SH-SY5Y (cell line): Measurements from ENCODE around the gene CREB3.

ENCODE experiments used
- GATA2 ChIP-seq: IDR thresholded peaks from 2 replicates; pipeline ENCODE4 v1.6.1; 2011; ENCODE audit warnings: mild to moderate bottlenecking, low read depth, low read length
- GATA3 ChIP-seq: IDR thresholded peaks from 2 replicates; pipeline ENCODE4 v1.6.1; 2011; ENCODE audit warnings: low read depth, mild to moderate bottlenecking, low read length, moderate library complexity

The CREB3 gene

DNA sequence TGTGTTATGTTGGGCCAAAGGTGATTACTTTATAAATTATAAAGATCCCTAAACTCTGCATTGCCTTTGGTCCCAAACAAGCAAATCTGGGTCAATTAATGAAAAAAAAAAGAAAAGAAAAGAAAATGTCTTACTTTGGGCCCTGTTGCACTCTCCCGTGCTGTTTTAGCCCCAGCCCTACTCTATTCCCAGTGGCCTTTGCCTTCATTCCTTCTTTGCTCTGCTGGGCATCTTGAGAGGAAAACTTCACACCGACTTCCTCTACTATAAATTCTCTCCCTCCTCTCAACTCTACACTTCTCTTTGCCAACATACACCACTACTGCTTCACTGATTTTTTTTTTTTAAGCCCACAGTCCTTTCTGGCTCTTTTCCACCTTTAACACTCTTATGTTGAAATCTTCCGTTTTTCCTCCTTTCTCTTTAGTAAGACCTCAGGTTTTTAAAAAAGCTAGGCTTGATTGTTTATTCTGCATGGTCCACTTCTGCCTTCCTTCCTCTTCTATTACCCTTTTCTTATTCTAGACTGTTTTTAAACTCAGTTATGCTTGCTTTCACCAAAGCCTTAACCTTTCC is 26.1 kb downstream of the CREB3 start:
- TF ChIP-seq GATA3 (no peak), GATA2 (no peak)

GRCh38 chr9:35759795-35760194 is 27.3 kb downstream of the CREB3 start:
- TF ChIP-seq GATA2 (no peak), GATA3 (no peak)

GRCh38 chr9:35760651-35761050 is 28.2 kb downstream of the CREB3 start:
- TF ChIP-seq GATA2 (no peak), GATA3 (no peak)

GRCh38 chr9:35763181-35763580 is 30.7 kb downstream of the CREB3 start:
- TF ChIP-seq GATA2 = no peak
- no peak for TF ChIP-seq GATA3

GRCh38 chr9:35763803-35764202 is 31.3 kb downstream of the CREB3 start:
- TF ChIP-seq GATA2 (no peak), GATA3 (no peak)

DNA sequence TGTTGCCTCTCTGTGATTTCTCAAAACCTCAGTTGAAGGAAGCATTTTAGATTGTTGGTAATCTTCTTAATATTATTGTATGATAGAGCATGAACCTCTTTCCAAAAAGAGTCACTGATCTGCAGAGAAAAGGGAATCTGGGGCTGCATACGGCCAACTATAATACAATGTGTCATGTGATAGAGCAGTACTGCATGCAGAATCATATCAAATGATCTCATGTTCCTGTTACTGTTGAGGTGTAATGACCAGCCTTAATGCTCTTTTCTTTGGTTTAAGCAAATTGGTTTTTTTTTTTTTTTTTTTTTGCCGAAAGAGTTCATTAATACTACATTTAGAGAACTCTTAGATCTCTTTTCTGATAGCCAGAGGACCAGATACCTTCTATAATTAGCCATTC is 34.5 kb downstream of the CREB3 start:
- no peak for TF ChIP-seq GATA2
- TF ChIP-seq GATA3 = no peak

- no peak for TF ChIP-seq GATA3
- no peak for TF ChIP-seq GATA2
Measured at GRCh38 chr9:35767458-35767857, 35.0 kb downstream of the CREB3 start.

DNA sequence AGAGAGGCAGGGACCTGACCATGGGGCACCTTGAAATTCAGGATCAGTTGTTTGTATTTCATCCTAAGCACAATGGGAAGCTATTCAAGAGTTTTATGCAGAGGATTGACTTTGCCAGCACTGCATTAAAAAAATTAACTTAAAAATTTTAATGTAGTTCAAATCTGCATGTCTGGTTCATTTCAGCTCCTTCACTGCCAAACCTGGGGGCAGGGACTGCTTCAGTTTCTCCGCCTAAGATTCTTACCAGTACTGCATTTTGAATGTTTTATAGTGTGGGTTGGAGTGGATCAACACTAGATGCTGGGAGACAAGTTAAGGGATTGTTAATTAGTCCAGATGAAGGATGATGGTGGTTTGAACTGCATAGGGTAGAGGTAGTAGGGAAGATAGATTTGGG is 37.3 kb downstream of the CREB3 start:
- no peak for TF ChIP-seq GATA2
- TF ChIP-seq GATA3 = no peak

GRCh38 chr9:35771075-35771433 is 38.6 kb downstream of the CREB3 start:
- no peak for TF ChIP-seq GATA3
- TF ChIP-seq GATA2 = no peak

- TF ChIP-seq GATA3 (no peak), GATA2 (peak; percentile 51; the same call in 1 of the 2 replicates)
Measured at GRCh38 chr9:35771534-35771933, 39.1 kb downstream of the CREB3 start.

- no peak for TF ChIP-seq GATA3
- TF ChIP-seq GATA2 = no peak
Measured at GRCh38 chr9:35771943-35772342, 39.5 kb downstream of the CREB3 start.

DNA sequence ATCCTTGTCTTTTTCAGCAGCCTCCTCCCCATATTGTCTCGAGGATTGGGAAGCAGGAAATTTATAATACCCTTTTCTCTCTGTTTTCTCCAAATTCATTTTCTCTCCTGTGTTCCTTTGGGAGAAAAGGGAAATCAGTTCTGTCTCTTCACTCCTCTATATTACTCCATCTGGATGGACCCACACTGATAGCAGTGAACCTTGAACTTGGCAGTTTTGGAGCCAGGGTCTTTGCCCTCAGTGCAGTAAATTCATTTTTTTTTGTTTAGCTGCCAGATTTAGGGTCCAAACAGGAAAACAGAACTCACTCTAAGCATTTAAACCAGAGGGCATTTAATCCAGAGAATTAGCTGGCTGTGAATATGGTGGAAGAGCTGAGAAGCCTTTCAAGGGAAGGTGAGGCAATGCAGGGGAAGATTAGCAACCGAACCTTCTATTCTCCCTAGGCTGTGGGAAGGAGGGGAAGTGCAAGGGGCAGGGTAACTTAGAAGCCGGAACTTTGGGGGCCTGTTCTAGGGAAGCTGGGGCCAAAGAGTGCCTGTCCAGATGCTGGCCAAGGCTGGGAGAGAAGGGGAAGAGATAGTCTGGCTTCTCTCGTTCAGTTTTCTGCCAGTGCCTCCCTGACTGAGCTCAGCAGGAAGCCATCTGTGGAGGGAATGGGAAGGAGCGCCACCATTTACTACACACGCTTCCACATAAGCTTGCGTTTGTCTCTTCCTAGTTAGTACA is 42.6 kb downstream of the CREB3 start:
- TF ChIP-seq GATA2 = no peak
- TF ChIP-seq GATA3 = no peak

- TF ChIP-seq GATA2 = no peak
- no peak for TF ChIP-seq GATA3
Measured at GRCh38 chr9:35776018-35776417, 43.6 kb downstream of the CREB3 start.

DNA sequence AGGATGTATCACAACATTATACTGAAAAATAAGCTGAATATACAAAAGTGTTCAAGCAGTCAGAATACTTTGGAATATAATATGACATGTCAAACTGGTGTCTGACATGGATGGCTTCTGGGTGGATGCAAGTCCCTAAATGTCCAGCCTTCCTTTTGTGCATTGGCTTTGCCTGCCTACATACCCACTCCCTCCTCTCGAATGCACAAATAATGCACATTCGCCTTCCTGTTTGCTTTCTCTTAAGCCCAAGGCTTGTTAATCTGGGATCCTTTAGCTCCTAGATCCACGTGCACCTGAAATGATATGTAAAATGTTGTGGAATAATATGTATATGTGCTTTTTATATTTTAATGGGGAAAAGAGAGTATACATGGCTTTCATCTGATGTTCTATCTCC is 46.0 kb downstream of the CREB3 start:
- TF ChIP-seq GATA3 = no peak
- no peak for TF ChIP-seq GATA2

- TF ChIP-seq GATA3 = no peak
- TF ChIP-seq GATA2 = no peak
Measured at GRCh38 chr9:35781066-35781465, 48.6 kb downstream of the CREB3 start.

DNA sequence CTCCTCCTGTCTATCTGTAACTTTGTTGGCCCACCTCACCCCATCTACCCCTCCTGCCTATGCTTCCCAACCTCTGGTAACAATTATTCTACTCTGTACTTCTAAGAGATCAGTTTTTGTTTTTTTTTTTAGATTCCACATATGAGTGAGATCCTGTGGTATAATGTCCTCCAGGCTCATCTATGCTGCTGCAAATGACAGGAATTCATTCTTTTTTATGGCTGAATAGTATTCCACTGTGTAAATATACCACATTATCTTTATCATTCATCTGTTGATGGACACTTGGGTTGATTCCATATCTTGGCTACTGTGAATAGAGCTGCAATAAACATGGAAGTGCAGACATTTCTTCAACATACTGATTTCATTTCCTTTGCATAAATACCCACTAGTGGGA is 51.0 kb downstream of the CREB3 start:
- TF ChIP-seq GATA3 (no peak), GATA2 (no peak)
